ENCODE data around the gene POPDC2.

DNA sequence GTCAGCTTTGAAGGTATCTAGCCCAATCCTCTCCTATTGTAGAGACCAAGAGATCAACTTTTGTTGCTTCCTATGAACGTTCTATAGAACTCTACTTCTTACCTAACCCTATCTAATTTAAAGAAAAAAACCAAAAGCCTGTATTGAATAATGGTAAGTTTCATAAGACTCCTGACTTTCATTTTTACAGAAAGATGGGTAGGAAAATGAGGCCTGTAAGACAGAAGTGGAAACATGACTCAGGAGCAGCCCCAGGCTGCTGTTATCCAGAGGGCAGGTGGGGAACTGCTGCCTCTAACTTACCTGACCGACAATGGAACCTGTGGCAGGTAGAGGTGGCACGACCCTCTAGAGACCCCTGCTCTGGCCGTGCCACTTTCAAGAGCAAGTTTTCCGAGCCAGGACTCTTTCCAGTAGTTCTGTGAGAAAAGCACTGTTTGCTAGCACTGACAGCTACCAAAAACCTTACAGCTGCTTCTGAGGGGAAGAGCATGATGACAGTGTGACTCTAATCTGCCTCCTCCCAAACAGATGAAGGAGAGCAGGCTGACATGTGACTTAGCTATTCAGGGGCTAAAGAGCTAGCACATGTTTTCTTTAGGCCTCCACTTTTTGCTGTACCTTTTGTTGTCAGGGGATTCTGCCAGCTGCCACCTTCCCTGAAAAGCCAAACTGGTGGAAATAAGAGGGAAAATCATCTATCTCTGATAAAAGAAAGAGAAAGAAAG lies 17.5 kb downstream of the POPDC2 start:
- TF ChIP-seq ZFHX2 (tag by site-specific recombination; conservative IDR thresholded peaks at IDR 0.05): no peak
- TF ChIP-seq, protein P1, sequence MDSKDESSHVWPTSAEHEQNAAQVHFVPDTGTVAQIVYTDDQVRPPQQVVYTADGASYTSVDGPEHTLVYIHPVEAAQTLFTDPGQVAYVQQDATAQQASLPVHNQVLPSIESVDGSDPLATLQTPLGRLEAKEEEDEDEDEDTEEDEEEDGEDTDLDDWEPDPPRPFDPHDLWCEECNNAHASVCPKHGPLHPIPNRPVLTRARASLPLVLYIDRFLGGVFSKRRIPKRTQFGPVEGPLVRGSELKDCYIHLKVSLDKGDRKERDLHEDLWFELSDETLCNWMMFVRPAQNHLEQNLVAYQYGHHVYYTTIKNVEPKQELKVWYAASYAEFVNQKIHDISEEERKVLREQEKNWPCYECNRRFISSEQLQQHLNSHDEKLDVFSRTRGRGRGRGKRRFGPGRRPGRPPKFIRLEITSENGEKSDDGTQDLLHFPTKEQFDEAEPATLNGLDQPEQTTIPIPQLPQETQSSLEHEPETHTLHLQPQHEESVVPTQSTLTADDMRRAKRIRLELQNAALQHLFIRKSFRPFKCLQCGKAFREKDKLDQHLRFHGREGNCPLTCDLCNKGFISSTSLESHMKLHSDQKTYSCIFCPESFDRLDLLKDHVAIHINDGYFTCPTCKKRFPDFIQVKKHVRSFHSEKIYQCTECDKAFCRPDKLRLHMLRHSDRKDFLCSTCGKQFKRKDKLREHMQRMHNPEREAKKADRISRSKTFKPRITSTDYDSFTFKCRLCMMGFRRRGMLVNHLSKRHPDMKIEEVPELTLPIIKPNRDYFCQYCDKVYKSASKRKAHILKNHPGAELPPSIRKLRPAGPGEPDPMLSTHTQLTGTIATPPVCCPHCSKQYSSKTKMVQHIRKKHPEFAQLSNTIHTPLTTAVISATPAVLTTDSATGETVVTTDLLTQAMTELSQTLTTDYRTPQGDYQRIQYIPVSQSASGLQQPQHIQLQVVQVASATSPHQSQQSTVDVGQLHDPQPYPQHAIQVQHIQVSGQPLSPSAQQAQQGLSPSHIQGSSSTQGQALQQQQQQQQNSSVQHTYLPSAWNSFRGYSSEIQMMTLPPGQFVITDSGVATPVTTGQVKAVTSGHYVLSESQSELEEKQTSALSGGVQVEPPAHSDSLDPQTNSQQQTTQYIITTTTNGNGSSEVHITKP (tag by site-specific recombination; IDR thresholded peaks at IDR 0.05): no peak
- no peak for TF ChIP-seq CTCF (tag by site-specific recombination; IDR thresholded peaks at IDR 0.05)
- TF ChIP-seq PRDM4 (tag by site-specific recombination; IDR thresholded peaks at IDR 0.05): no peak
- no peak for TF ChIP-seq ZNF776 (tag by site-specific recombination; IDR thresholded peaks at IDR 0.05; ENCODE audit: borderline replicate concordance)
- no peak for TF ChIP-seq ZNF121 (tag by site-specific recombination; IDR thresholded peaks at IDR 0.05)
